Immature natural killer cell (primary cell): Measurements from ENCODE around the gene MSANTD1. TPM values are rescaled to one million over a fixed set of nuclear protein-coding genes. Genes with fewer than 3 reads are reported as not detected.
"Not testable (repeated sequence)": the region's sequence is repeated elsewhere in the genome, so short reads cannot be mapped to it uniquely, and the experiment has no call there.

Source experiments
- DNase-seq, 3 donors: peaks; one replicate each; pipeline ENCODE4 v3.0.0; 2022; ENCODE audit warnings: mixed read lengths in 1 of 3
- H3K27ac Mint-ChIP-seq, 6 donors: one replicate each; pipeline ENCODE4 v1.8.0; 2020; ENCODE audit warnings: mixed read lengths in 6 of 6, mild to moderate bottlenecking in 5 of 6, inconsistent platforms in 4 of 6, moderate library complexity in 3 of 6
- H3K27me3 Mint-ChIP-seq, 3 donors: one replicate each; pipeline ENCODE4 v1.8.0; 2020 to 2021; ENCODE audit warnings: low read depth in 3 of 3, mild to moderate bottlenecking in 3 of 3, mixed read lengths in 3 of 3, moderate library complexity in 3 of 3, inconsistent platforms in 1 of 3
- H3K36me3 Mint-ChIP-seq, 3 donors: one replicate each; pipeline ENCODE4 v1.8.0; 2020; ENCODE audit warnings: mixed read lengths in 3 of 3, inconsistent platforms in 2 of 3, mild to moderate bottlenecking in 2 of 3
- H3K4me1 Mint-ChIP-seq, 2 donors: one replicate each; pipeline ENCODE4 v1.8.0; 2020; ENCODE audit warnings: inconsistent platforms in 2 of 2, mild to moderate bottlenecking in 2 of 2, mixed read lengths in 2 of 2, moderate library complexity in 1 of 2
- H3K4me3 Mint-ChIP-seq, 5 donors: one replicate each; pipeline ENCODE4 v1.8.0; 2020; ENCODE audit warnings: mild to moderate bottlenecking in 5 of 5, mixed read lengths in 5 of 5, inconsistent platforms in 3 of 5, moderate library complexity in 3 of 5
- H3K9me3 Mint-ChIP-seq, 6 donors: one replicate each; pipeline ENCODE4 v1.8.0; 2020; ENCODE audit warnings: mild to moderate bottlenecking in 6 of 6, mixed read lengths in 6 of 6, inconsistent platforms in 4 of 6, moderate library complexity in 3 of 6
- polyA plus RNA-seq, 3 donors: library from polyadenylated mRNA; unstranded; fragments of 300-500 nt; fragmentation: Illumina TruSeq; gene quantifications; one replicate each; pipeline ENCODE4 v1.2.3, GENCODE V29; 2021

MSANTD1 gene
- polyA plus RNA-seq, 3 donors from 2014 or later, result not detected

GRCh38 chr4:3291969-3292570, 43.1 kb downstream of the MSANTD1 start:
- Mint-ChIP-seq H3K36me3 (no peaks in the 10 kb centered on the region), H3K27me3 (peaks cover 3 to 10% (median 7%) of the 10 kb centered on the region in 3 donors), H3K4me3 (peak overlapping the region; percentile 87 to 91 (median 90)), H3K9me3 (no peaks in the 10 kb centered on the region), H3K4me1 (peaks cover 14 to 15% of the 10 kb centered on the region in 2 donors), H3K27ac (peak overlapping the region in 5 of 6 donors; percentile 69 to 80 (median 77))
- DNase-seq, result peak; percentile 38 to 51 (median 44)

GRCh38 chr4:3292571-3293400, 43.8 kb downstream of the MSANTD1 start, which contains the start of gene RGS12:
TSS of gene RGS12 (plus strand) at chr4:3293021. CDS start at chr4:3316171, 23,150 bp downstream.
- Mint-ChIP-seq H3K4me3 (peak within 1 kb of the TSS; percentile 87 to 91 (median 90)), H3K4me1 (peaks cover 14 to 15% of the 10 kb centered on the region in 2 donors), H3K9me3 (no peaks in the 10 kb centered on the region), H3K27ac (peak within 1 kb of the TSS in 5 of 6 donors; percentile 69 to 80 (median 77)), H3K27me3 (peaks cover 3 to 5% (median 4%) of the 10 kb centered on the region in 3 donors), H3K36me3 (no peaks in the 10 kb centered on the region)
- DNase-seq, result peak; percentile 69 to 80 (median 77)

GRCh38 chr4:3293401-3294391, 44.7 kb downstream of the MSANTD1 start:
- no peak for DNase-seq
- Mint-ChIP-seq H3K36me3 (no peaks in the 10 kb centered on the region), H3K27me3 (peaks cover 3 to 8% (median 5%) of the 10 kb centered on the region in 3 donors), H3K4me3 (peak overlapping the region; percentile 51 to 88 (median 72)), H3K9me3 (no peaks in the 10 kb centered on the region), H3K27ac (peak overlapping the region in 4 of 6 donors; percentile 4 to 54 (median 50)), H3K4me1 (peaks cover 14 to 15% of the 10 kb centered on the region in 2 donors)

GRCh38 chr4:3294401-3295241, 45.7 kb downstream of the MSANTD1 start:
- H3K36me3 Mint-ChIP-seq, result no peaks in the 10 kb centered on the region

GRCh38 chr4:3295837-3296624, 47.1 kb downstream of the MSANTD1 start:
- no peaks in the 10 kb centered on the region for H3K9me3 Mint-ChIP-seq
- DNase-seq, result no peak
- no peaks in the 10 kb centered on the region for H3K36me3 Mint-ChIP-seq
- no peak overlapping the region for H3K27ac Mint-ChIP-seq
- peak overlapping the region in 2 of 5 donors; percentile 5 to 6 for H3K4me3 Mint-ChIP-seq
- H3K4me1 Mint-ChIP-seq, result peaks cover 14 to 22% of the 10 kb centered on the region in 2 donors
- H3K27me3 Mint-ChIP-seq, result peaks cover 3 to 9% (median 9%) of the 10 kb centered on the region in 3 donors

More at GRCh38 chr4:3294401-3295241, 45.7 kb downstream of the MSANTD1 start:
- Mint-ChIP-seq H3K27me3 (peaks cover 3 to 9% (median 8%) of the 10 kb centered on the region in 3 donors), H3K4me1 (peaks cover 14 to 20% of the 10 kb centered on the region in 2 donors), H3K4me3 (peak overlapping the region in 3 of 5 donors; percentile 14 to 88 (median 73)), H3K27ac (peak overlapping the region in 1 of 6 donors; percentile 58), H3K9me3 (no peaks in the 10 kb centered on the region)
- DNase-seq, result no peak

- H3K36me3 Mint-ChIP-seq, result no peaks in the 10 kb centered on the region
- H3K4me1 Mint-ChIP-seq, result peaks cover 18 to 25% of the 10 kb centered on the region in 2 donors
- H3K27me3 Mint-ChIP-seq, result peaks cover 2 to 11% (median 8%) of the 10 kb centered on the region in 3 donors
- H3K4me3 Mint-ChIP-seq, result no peak overlapping the region
- DNase-seq, result no peak
- H3K27ac Mint-ChIP-seq, result no peak overlapping the region
- no peaks in the 10 kb centered on the region for H3K9me3 Mint-ChIP-seq
Observed at GRCh38 chr4:3296651-3297050, 47.7 kb downstream of the MSANTD1 start.

- peaks cover 4 to 18% (median 7%) of the 10 kb centered on the region in 3 donors for H3K27me3 Mint-ChIP-seq
- H3K27ac Mint-ChIP-seq, result peak overlapping the region in 2 of 6 donors; percentile 3 to 15
- H3K4me1 Mint-ChIP-seq, result peaks cover 20 to 27% of the 10 kb centered on the region in 2 donors
- no peak for DNase-seq
- H3K4me3 Mint-ChIP-seq, result no peak overlapping the region
- no peaks in the 10 kb centered on the region for H3K36me3 Mint-ChIP-seq
- H3K9me3 Mint-ChIP-seq, result no peaks in the 10 kb centered on the region
Observed at GRCh38 chr4:3297066-3297859, 48.3 kb downstream of the MSANTD1 start.

GRCh38 chr4:3299122-3299975, 50.4 kb downstream of the MSANTD1 start:
- Mint-ChIP-seq H3K4me3 (no peak overlapping the region), H3K9me3 (no peaks in the 10 kb centered on the region), H3K4me1 (peaks cover 32 to 40% of the 10 kb centered on the region in 2 donors), H3K27ac (peak overlapping the region in 2 of 6 donors; percentile 3 to 39), H3K27me3 (peaks cover 9 to 22% (median 15%) of the 10 kb centered on the region in 3 donors), H3K36me3 (no peaks in the 10 kb centered on the region)
- no peak for DNase-seq

- Mint-ChIP-seq H3K4me1 (peaks cover 30 to 40% of the 10 kb centered on the region in 2 donors), H3K4me3 (no peak overlapping the region), H3K9me3 (no peaks in the 10 kb centered on the region), H3K36me3 (no peaks in the 10 kb centered on the region), H3K27me3 (peaks cover 9 to 22% (median 15%) of the 10 kb centered on the region in 3 donors), H3K27ac (no peak overlapping the region)
- no peak for DNase-seq
Observed at GRCh38 chr4:3299976-3300671, 51.2 kb downstream of the MSANTD1 start.

GRCh38 chr4:3300882-3301281, 51.9 kb downstream of the MSANTD1 start:
- not testable (repeated sequence) for DNase-seq, H3K9me3 Mint-ChIP-seq, H3K36me3 Mint-ChIP-seq
- peak overlapping the region in 3 of 5 donors; percentile 7 to 26 (median 13) for H3K4me3 Mint-ChIP-seq
- peaks cover 9 to 21% (median 15%) of the 10 kb centered on the region in 3 donors for H3K27me3 Mint-ChIP-seq
- H3K27ac Mint-ChIP-seq, result peak overlapping the region in 4 of 6 donors; percentile 20 to 93 (median 54)
- H3K4me1 Mint-ChIP-seq, result peaks cover 31 to 48% of the 10 kb centered on the region in 2 donors
